Esophagus squamous epithelium (tissue), 5 donors: ENCODE data around the gene ASTN2. TPM values are rescaled to one million over a fixed set of nuclear protein-coding genes. Genes with fewer than 3 reads are reported as not detected.

Experiments used
- DNase-seq: peaks from one replicate; lab custom pipeline; 2025; lab: John Stamatoyannopoulos, UW
- H3K27ac ChIP-seq, 4 donors: fragments of 200-600 bp; sonication (generic); one replicate each; pipeline ENCODE4 v1.5.1; 2016 to 2019; ENCODE audit warnings: mild to moderate bottlenecking in 1 of 4
- H3K27me3 ChIP-seq, 4 donors: fragments of 200-600 bp; sonication (generic); 1 replicate in 3 of 4; 2 replicates in 1 of 4; pipeline versions ENCODE4 v1.5.1 to v1.6.0; 2017 to 2021; ENCODE audit warnings: antibody characterized with exemption in 1 of 4
- H3K36me3 ChIP-seq, 3 donors: fragments of 200-600 bp; sonication (generic); one replicate each; pipeline ENCODE4 v1.5.1; 2016 to 2019
- H3K4me1 ChIP-seq, 3 donors: fragments of 200-600 bp; sonication (generic); one replicate each; pipeline ENCODE4 v1.5.1; 2017 to 2019
- H3K4me3 ChIP-seq, 4 donors: fragments of 200-600 bp; sonication (generic); 1 replicate in 3 of 4; 2 replicates in 1 of 4; pipeline ENCODE4 v1.5.1; 2016 to 2019; ENCODE audit warnings: mild to moderate bottlenecking in 2 of 4, moderate library complexity in 1 of 4
- H3K9me3 ChIP-seq, 3 donors: fragments of 200-600 bp; sonication (generic); one replicate each; pipeline ENCODE4 v1.5.1; 2016 to 2019
- POLR2A ChIP-seq, 4 donors: fragments of 450-650 bp; IDR thresholded peaks; one replicate each; pipeline ENCODE4 v1.6.1; 2017; ENCODE audit warnings: antibody characterized with exemption in 4 of 4, mild to moderate bottlenecking in 4 of 4, moderate library complexity in 3 of 4
- WGBS, 2 donors: methylation state at CpG; one replicate each; pipeline ENCODE4 v1.1.5; 2018; 5-methylcytosine and 5-hydroxymethylcytosine counted together
- intact Hi-C: fragments of 100-400 bp; cut with DNase I; formaldehyde crosslinking; loops from one replicate; pipeline ENCODE4 v1.15.0; 2022
- total RNA-seq, 4 donors: library from RNA; depleted of rRNA; stranded (reverse); fragments of >200 nt; gene quantifications; one replicate each; pipeline ENCODE4 v1.1.0, GENCODE V29; 2016
- TF ChIP-seq, protein P1 (sequence below), 6 experiments: fragments of 450-650 bp in 4 of 6; fragments of 200-600 bp in 2 of 6; sonication (generic) in 2 of 6; IDR thresholded peaks; one replicate each; pipeline ENCODE4 v1.5.1; 2016 to 2019; ENCODE audit warnings: antibody characterized with exemption in 6 of 6, mild to moderate bottlenecking in 4 of 6, moderate library complexity in 4 of 6
- donor health status: DM: yes; HTN: yes; CAD: no.

ASTN2 gene
- total RNA-seq, 4 donors from 2014 or later = 0.13 to 1.9 (median 0.27) TPM; not detected in 1

DNA sequence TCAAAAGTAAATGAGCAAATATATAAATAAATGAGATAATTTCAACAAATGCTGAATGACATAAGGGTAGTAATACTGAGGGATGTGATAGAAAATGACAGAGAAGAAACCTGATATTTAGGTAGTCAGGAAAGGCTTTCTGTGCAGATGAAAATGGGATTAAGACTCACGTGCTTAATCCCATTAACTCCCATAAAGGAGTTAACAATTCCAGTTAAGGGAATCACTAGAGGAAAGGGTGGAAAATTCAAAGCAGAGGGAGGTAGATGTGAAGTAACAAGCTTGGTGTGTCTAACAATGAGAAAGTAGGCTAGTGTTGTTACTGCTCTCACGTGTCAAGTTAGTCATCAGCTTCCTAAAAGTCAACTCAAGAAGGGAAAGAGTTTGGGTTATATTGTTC lies 818.2 kb downstream of the ASTN2 start:
- Histone ChIP-seq H3K36me3 (no peaks in the 10 kb centered on the region), H3K4me1 (no peaks in the 10 kb centered on the region), H3K9me3 (no peaks in the 10 kb centered on the region), H3K4me3 (no peak overlapping the region), H3K27me3 (no peaks in the 10 kb centered on the region), H3K27ac (no peak overlapping the region)
- intact Hi-C loops = no loop called here
- TF ChIP-seq POLR2A (IDR thresholded peaks at IDR 0.05) = no peak
- TF ChIP-seq, protein P1, sequence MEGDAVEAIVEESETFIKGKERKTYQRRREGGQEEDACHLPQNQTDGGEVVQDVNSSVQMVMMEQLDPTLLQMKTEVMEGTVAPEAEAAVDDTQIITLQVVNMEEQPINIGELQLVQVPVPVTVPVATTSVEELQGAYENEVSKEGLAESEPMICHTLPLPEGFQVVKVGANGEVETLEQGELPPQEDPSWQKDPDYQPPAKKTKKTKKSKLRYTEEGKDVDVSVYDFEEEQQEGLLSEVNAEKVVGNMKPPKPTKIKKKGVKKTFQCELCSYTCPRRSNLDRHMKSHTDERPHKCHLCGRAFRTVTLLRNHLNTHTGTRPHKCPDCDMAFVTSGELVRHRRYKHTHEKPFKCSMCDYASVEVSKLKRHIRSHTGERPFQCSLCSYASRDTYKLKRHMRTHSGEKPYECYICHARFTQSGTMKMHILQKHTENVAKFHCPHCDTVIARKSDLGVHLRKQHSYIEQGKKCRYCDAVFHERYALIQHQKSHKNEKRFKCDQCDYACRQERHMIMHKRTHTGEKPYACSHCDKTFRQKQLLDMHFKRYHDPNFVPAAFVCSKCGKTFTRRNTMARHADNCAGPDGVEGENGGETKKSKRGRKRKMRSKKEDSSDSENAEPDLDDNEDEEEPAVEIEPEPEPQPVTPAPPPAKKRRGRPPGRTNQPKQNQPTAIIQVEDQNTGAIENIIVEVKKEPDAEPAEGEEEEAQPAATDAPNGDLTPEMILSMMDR (IDR thresholded peaks at IDR 0.05) = no peak
- DNase-seq = no peak
- WGBS, 2 donors = 48 to 72% methylated on average over 2 of the region's 2 CpGs

DNA sequence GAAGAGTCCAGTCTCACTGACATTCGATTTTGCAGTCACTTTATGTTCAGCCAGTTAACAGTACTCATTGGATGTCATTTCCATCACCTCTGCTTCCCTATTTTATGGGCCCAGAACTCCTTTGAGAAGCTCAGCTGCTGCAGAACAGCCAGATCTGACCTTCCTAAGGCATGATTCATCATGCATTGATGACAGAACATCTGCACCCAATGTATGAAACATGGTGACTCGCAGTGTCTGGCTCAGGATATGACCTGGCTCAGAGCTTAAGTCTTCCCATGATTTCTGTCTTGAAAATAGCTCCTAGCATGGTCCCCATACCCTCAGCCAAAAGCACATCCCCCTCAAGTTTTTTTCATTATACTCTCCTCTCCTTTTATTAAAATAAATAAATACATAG lies 820.3 kb downstream of the ASTN2 start:
- WGBS, 2 donors = 39% methylated on average over 2 of the region's 2 CpGs
- DNase-seq = no peak
- H3K4me3 ChIP-seq = no peak overlapping the region
- H3K9me3 ChIP-seq = no peaks in the 10 kb centered on the region
- intact Hi-C loops = no loop called here
- no peaks in the 10 kb centered on the region for H3K27me3 ChIP-seq
- no peaks in the 10 kb centered on the region for H3K36me3 ChIP-seq
- H3K27ac ChIP-seq = no peak overlapping the region
- TF ChIP-seq, protein P1 (IDR thresholded peaks at IDR 0.05) = no peak
- H3K4me1 ChIP-seq = no peaks in the 10 kb centered on the region

DNA sequence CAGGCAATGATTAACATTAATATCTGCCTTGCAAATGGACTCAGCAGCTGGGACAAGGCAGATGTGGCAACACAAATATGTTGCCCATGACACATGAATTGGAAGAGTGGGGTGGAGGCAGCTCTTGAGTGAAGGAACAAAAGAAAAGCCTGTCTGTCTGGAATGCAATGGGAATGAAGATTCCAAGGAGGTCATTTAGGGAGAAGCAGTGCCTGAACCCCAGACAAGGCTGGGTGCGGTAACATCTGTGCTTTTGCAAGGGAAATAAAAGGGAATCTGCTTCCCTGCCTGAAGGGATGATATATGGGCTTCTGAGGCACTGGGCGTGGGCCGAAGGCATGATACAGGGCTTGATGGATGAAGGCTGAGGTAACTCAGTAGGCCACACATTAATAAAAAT lies 821.9 kb downstream of the ASTN2 start:
- no peak for TF ChIP-seq POLR2A (IDR thresholded peaks at IDR 0.05)
- TF ChIP-seq, protein P1 (IDR thresholded peaks at IDR 0.05) = no peak
- DNase-seq = no peak
- H3K27ac ChIP-seq = no peak overlapping the region
- H3K27me3 ChIP-seq = no peaks in the 10 kb centered on the region
- intact Hi-C loops = no loop called here
- peaks cover 0 to 9% (median 0%) of the 10 kb centered on the region in 3 donors for H3K9me3 ChIP-seq
- no peaks in the 10 kb centered on the region for H3K36me3 ChIP-seq
- 41 to 61% methylated on average over 3 of the region's 3 CpGs for WGBS, 2 donors
- no peak overlapping the region for H3K4me3 ChIP-seq
- no peaks in the 10 kb centered on the region for H3K4me1 ChIP-seq

GRCh38 chr9:116589392-116590354 lies 825.2 kb downstream of the ASTN2 start:
- Histone ChIP-seq H3K27ac (no peak overlapping the region), H3K9me3 (peaks cover 0 to 9% (median 4%) of the 10 kb centered on the region in 3 donors), H3K27me3 (no peaks in the 10 kb centered on the region), H3K36me3 (no peaks in the 10 kb centered on the region), H3K4me1 (no peaks in the 10 kb centered on the region), H3K4me3 (no peak overlapping the region)
- TF ChIP-seq POLR2A (IDR thresholded peaks at IDR 0.05) = no peak
- TF ChIP-seq, protein P1 (IDR thresholded peaks at IDR 0.05) = peak in 5 of 6 experiments; percentile 33 to 91 (median 51)
- DNase-seq = no peak
- 24 to 60% methylated on average over 2 to 4 of the region's 7 CpGs for WGBS, 2 donors
- intact Hi-C loops = no loop called here

DNA sequence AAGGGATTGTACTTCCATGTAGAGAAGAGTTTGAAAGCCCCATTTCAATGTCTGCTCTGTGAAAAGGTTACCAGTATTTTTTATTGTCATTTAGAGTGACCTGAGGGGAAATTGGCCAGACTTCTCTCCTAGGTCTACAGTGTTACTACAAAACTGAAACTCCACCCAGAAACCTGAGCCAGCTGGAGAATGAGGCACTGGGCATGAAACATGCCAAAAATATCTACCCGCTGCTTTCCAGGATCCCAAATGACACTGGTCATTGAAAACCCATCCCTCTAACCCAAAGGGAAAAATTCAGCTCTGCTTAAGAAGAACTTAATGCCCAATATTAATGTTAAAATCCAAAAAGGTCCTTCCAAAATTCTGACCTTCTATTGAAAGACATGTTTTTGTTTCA lies 826.9 kb downstream of the ASTN2 start:
- intact Hi-C loops = no loop called here
- TF ChIP-seq, protein P1 (IDR thresholded peaks at IDR 0.05) = no peak
- no peak for TF ChIP-seq POLR2A (IDR thresholded peaks at IDR 0.05)
- DNase-seq = no peak
- no peak overlapping the region for H3K27ac ChIP-seq
- peaks cover 0 to 9% (median 4%) of the 10 kb centered on the region in 3 donors for H3K9me3 ChIP-seq
- no peaks in the 10 kb centered on the region for H3K27me3 ChIP-seq
- no peaks in the 10 kb centered on the region for H3K36me3 ChIP-seq
- H3K4me3 ChIP-seq = no peak overlapping the region
- H3K4me1 ChIP-seq = no peaks in the 10 kb centered on the region
- 94 to 100% methylated on average over 1 of the region's 1 CpG for WGBS, 2 donors
